ENCODE results near the gene GCSH. TPM values are rescaled to one million over a fixed set of nuclear protein-coding genes. Genes with fewer than 3 reads are reported as not detected.

GCSH gene
- total RNA-seq, 1 donor from 2014 or later: 16.3 TPM

DNA sequence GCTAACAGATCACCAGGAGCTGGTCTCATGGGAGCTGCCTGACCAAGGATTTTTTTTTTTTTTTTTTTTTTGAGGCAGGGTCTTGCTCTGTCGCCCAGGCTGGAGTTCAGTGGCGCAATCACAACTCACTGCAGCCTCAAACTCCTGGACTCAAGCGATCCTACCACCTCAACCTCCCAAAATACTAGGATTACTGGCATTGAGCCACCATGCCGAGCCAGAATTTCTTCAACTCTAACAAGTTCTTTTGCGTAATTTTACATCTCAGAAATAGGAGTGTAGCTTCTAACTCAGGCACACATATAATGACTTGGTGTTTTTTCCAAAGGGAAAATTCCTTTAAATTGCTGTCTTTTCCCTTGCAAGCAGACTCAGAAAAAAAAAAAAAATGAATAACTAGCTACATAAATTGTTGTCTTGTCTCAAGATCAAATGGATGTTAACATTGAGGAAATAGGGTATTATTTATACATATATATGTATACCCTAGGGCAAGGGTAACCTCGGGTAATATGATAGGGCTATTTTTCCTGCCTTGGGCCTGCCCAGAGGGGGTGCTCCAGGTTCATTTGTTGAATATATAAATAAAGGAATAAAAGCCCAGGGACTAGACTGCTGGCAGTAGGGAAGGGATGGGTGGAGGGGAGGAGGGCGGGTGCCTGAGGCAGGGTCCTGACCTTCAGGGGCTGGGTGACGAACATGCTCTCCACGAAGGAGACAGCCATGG lies 42.8 kb upstream of the GCSH start:
- Mint-ChIP-seq H3K27ac (ENCODE audit: unreplicated experiment) (no peak overlapping the region), H3K27me3 (ENCODE audit: low read depth) (peaks cover 11% of the 10 kb centered on the region), H3K36me3 (ENCODE audit: low read depth) (no peaks in the 10 kb centered on the region), H3K4me1 (ENCODE audit: low read depth) (no peaks in the 10 kb centered on the region), H3K9me3 (ENCODE audit: low read depth) (no peaks in the 10 kb centered on the region), H3K4me3 (ENCODE audit: unreplicated experiment) (no peak overlapping the region)
- no peak for DNase-seq (ENCODE audit: low spot score)
- TF ChIP-seq, protein P1, sequence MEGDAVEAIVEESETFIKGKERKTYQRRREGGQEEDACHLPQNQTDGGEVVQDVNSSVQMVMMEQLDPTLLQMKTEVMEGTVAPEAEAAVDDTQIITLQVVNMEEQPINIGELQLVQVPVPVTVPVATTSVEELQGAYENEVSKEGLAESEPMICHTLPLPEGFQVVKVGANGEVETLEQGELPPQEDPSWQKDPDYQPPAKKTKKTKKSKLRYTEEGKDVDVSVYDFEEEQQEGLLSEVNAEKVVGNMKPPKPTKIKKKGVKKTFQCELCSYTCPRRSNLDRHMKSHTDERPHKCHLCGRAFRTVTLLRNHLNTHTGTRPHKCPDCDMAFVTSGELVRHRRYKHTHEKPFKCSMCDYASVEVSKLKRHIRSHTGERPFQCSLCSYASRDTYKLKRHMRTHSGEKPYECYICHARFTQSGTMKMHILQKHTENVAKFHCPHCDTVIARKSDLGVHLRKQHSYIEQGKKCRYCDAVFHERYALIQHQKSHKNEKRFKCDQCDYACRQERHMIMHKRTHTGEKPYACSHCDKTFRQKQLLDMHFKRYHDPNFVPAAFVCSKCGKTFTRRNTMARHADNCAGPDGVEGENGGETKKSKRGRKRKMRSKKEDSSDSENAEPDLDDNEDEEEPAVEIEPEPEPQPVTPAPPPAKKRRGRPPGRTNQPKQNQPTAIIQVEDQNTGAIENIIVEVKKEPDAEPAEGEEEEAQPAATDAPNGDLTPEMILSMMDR (IDR thresholded peaks at IDR 0.05): no peak

- Mint-ChIP-seq H3K36me3 (ENCODE audit: low read depth) (no peaks in the 10 kb centered on the region), H3K27ac (ENCODE audit: unreplicated experiment) (no peak overlapping the region)
These were observed 41.6 kb upstream of the GCSH start for GRCh38 chr16:81137754-81138153.

GRCh38 chr16:81136390-81137335 lies 40.5 kb upstream of the GCSH start:
- Mint-ChIP-seq H3K9me3 (ENCODE audit: low read depth) (no peaks in the 10 kb centered on the region), H3K27me3 (ENCODE audit: low read depth) (no peaks in the 10 kb centered on the region), H3K4me3 (ENCODE audit: unreplicated experiment) (no peak overlapping the region), H3K27ac (ENCODE audit: unreplicated experiment) (no peak overlapping the region), H3K4me1 (ENCODE audit: low read depth) (no peaks in the 10 kb centered on the region), H3K36me3 (ENCODE audit: low read depth) (no peaks in the 10 kb centered on the region)
- TF ChIP-seq, protein P1 (IDR thresholded peaks at IDR 0.05): no peak
- DNase-seq (ENCODE audit: low spot score): no peak

More at GRCh38 chr16:81137754-81138153, 41.6 kb upstream of the GCSH start:
- H3K27me3 Mint-ChIP-seq (ENCODE audit: low read depth): no peaks in the 10 kb centered on the region
- TF ChIP-seq, protein P1 (IDR thresholded peaks at IDR 0.05): no peak
- H3K4me3 Mint-ChIP-seq (ENCODE audit: unreplicated experiment): no peak overlapping the region
- H3K4me1 Mint-ChIP-seq (ENCODE audit: low read depth): no peaks in the 10 kb centered on the region
- DNase-seq (ENCODE audit: low spot score): no peak
- no peaks in the 10 kb centered on the region for H3K9me3 Mint-ChIP-seq (ENCODE audit: low read depth)

DNA sequence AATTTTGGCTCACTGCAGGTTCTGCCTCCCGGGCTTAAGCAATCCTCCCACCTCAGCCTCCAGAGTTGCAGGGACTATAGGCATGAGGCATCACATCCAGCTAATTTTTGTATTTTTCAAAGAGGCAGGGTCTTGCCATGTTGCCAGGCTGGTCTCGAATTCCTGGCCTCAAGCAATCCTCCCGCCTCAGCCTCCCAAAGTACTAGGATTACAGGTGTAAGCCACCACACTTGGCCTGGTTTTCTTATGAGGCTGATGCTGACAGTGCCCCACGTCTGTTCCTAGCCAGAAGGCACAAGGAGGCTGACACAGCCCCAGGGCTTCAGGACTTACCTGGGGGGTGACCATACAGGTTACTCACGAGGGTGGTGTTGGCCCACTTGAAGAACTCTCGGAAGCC lies 33.9 kb upstream of the GCSH start:
- peaks cover 13% of the 10 kb centered on the region for H3K27me3 Mint-ChIP-seq (ENCODE audit: low read depth)
- H3K9me3 Mint-ChIP-seq (ENCODE audit: low read depth): no peaks in the 10 kb centered on the region
- DNase-seq (ENCODE audit: low spot score): no peak
- H3K4me3 Mint-ChIP-seq (ENCODE audit: unreplicated experiment): no peak overlapping the region
- no peaks in the 10 kb centered on the region for H3K4me1 Mint-ChIP-seq (ENCODE audit: low read depth)
- H3K36me3 Mint-ChIP-seq (ENCODE audit: low read depth): peaks cover 2% of the 10 kb centered on the region
- no peak overlapping the region for H3K27ac Mint-ChIP-seq (ENCODE audit: unreplicated experiment)
- TF ChIP-seq, protein P1 (IDR thresholded peaks at IDR 0.05): no peak

All from chondrocyte (in vitro differentiated cells).